DLD1 (cell line): ENCODE results near the gene ALG3.

Experiments
- in situ Hi-C: cut with HindIII; loops from 2 replicates; pipeline ENCODE4 v1.10.0; 2017; ENCODE audit warnings: low sequenced_read_pairs

Gene ALG3

DNA sequence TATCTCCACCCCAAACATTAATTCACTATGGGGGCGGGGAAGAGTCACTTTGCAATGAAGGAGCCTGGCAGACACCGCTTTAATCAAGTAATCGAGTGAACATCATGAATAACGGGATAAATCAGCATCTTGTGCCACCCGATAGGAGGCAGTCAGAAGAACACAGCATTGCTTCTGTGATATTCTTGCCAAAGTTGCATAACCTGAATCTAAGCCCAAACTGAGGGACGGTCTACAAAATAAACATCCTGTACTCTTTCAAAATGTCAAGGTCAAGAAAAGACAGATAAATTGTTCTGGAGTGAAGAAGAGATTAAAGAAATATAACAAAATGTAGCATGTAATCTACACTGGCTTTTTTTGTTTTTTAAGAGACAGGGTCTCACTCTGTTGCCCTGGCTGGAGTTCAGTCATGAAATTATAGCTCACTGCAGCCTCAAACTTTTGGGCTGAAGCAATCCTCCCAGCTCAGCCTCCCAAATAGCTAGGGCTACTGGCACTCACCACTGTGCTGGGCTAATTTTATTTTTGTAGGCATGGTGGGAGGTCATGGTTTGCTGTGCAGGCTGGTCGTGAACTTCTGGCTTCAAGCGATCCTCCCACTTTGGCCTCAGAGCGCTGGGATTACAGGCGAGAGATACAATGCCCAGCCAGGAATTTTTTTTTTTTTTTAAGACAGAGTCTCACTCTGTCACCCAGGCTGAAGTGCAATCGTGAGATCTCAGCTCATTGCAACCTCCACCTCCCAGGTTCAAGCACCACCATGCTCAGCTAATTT lies 39.4 kb downstream of the ALG3 start:
- in situ Hi-C loops, result no loop called here

- in situ Hi-C loops, result no loop called here
Measured at GRCh38 chr3:184203526-184203925, 45.2 kb downstream of the ALG3 start.

DNA sequence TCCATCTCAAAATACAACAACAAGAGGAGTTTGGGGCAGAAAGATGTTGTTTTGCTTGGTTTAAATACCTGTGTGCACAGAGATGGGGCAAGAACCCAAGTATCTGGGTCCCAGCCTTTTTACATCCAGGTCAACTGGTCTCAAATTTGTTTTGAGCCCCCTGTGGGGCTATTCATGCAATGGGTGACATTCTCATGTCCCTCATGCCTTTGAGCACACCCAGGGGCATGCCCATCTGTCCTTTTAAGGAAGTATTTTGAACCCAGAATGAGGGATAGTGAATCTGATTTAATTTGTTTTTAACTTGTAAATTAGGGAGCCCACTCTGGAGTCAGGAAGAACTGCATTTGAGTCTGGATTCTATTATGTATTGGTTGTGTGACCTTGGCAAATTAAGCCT lies 47.9 kb downstream of the ALG3 start:
- in situ Hi-C loops, result no loop called here

DNA sequence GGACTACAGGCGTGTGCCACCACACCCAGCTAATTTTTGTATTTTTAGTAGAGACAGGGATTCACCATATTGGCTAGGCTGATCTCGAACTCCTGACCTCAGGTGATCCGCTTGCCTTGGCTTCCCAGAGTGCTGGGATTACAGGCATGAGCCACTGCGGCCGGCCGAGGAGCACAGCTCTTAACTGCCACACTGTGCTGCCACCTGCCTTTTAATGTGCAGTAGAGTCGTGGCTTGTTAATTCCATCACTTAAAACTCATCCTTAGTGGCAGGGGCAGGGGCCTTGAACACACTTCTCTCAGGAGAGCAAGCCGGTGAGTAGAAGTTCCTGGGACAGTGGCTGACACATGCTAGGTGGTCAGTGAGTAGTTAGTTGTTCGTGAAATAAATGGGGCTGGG lies 50.3 kb downstream of the ALG3 start:
- in situ Hi-C loops, result no loop called here

DNA sequence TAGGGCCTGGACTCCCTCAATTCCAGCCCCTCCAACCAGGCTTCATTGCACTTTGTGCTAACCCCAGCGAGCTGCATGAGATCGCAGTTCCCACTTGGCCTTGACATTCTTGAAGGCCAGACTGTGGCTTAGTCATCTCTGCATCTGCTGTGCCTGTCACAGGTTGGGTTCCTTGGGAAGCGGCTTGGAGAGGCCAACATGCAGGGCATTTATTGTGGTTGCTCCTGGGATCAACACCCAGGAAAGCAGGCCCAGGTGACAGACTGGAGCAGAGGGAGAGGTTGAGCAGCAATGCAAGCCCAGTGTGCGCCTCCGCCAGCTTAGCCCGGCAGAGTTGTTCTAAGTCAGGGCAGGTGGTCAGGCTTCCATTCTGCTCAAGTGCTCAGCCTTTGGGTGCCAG lies 52.2 kb downstream of the ALG3 start:
- in situ Hi-C loops, result no loop called here

DNA sequence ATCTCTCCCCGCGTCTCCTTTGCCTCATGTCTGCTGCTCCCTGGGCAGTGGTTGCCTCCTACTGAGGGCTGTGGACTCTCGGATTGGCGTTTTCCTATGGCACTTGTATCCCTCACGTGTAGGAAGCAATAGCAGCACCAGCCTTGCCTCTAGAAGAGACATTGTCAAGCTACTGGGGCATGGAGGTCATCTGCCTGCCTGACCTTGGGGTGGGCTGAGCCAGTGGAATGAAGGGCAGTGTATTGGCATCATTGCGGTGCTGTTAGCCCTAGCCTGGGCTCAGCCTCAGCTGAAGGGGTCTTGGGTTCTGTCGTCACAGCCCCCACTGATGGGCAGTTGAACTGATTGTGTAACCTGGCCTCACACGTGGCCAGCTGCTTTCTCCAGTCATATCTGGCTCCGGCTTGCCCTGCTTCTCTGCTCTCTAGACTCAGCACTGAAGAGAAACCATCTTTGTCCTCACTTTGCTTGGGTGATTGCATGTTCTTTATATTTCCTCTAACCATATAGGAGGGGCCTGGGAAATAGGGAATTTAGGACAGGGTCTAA lies 54.7 kb downstream of the ALG3 start:
- in situ Hi-C loops, result no loop called here

DNA sequence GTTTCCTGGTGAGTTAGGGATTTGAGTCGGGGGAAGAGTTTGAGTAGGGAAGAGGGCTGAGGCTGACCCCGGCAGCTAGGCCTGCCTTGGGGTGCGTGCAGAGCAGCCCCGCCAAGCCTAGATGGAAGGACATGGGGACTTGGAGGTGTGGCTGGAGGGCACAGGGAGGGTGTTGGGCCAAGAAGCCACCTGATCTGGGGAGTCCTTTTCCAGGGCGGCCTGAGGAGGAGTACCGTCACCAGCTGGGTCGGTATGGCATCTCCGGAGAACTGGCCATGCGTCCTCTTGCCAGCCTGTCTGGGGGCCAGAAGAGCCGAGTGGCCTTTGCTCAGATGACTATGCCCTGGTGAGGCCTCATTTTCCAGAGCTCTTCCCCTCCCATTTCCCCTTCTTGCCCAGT lies 55.9 kb downstream of the ALG3 start:
- in situ Hi-C loops, result no loop called here
